ENCODE results near the gene ITFG1. TPM values are rescaled to one million over a fixed set of nuclear protein-coding genes. Genes with fewer than 3 reads are reported as not detected.

ITFG1 gene
- total RNA-seq, 1 experiment from 2014 or later: 18.0 TPM

DNA sequence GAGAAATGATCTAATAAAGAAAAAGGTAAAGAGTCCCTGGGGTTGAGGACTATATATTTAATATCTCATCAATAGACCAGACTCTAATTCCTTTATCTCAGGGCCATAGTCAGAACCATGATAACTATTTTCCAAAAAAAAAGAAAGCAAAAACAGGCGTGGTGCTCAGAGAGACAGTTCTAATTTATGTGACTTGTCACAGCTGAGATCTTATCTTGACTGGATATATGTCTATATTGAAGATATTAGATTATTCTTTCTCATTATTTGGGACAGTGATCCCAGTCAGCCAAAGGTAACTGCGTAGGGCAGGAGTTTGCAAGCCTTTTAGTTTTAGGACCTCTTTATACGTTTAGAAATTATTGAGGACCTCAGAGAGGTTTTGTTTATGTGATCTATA lies 52.4 kb downstream of the ITFG1 start:
- Histone ChIP-seq H3K9ac (ENCODE audit: extremely low read depth, insufficient read length, low read length) (no peak overlapping the region), H4K91ac (ENCODE audit: insufficient read length, low read depth, low read length) (no peak overlapping the region), H2BK12ac (ENCODE audit: insufficient read length, low read depth, low read length) (no peak overlapping the region), H2BK15ac (ENCODE audit: low read depth, low read length) (no peak overlapping the region), H3K9me3 (ENCODE audit: control insufficient read depth, low read depth, low read length) (no peaks in the 10 kb centered on the region), H3K56ac (ENCODE audit: insufficient read length, low read depth, low read length) (no peak overlapping the region), H3T11ph (ENCODE audit: low read length) (no peak overlapping the region), H3K27ac (ENCODE audit: insufficient read length, low read depth, low read length) (no peak overlapping the region), H3K23me2 (ENCODE audit: insufficient read length, low read depth, low read length, poor library complexity, severe bottlenecking) (no peaks in the 10 kb centered on the region), H4K8ac (replicated peaks; ENCODE audit: insufficient read length, low read depth, low read length) (no peak overlapping the region), H3K23ac (ENCODE audit: insufficient read length, low read depth, low read length) (no peak overlapping the region), H2BK20ac (ENCODE audit: low read depth, low read length, poor library complexity, severe bottlenecking) (no peak overlapping the region), H3K14ac (ENCODE audit: insufficient read depth, low read length) (no peak overlapping the region), H2AFZ (ENCODE audit: low read length) (no peak overlapping the region), H3K79me1 (ENCODE audit: insufficient read depth, low read depth, low read length, poor library complexity, severe bottlenecking) (no peaks in the 10 kb centered on the region), H3K27me3 (ENCODE audit: insufficient read depth, low read length) (no peaks in the 10 kb centered on the region), H2BK120ac (ENCODE audit: low read depth, low read length, poor library complexity, severe bottlenecking) (no peak overlapping the region), H4K20me1 (ENCODE audit: control insufficient read depth, insufficient read depth, insufficient read length) (no peaks in the 10 kb centered on the region), H3K18ac (ENCODE audit: insufficient read length, low read depth, low read length) (no peak overlapping the region), H3K79me2 (ENCODE audit: insufficient read depth, low read length) (no peaks in the 10 kb centered on the region), H3K4ac (ENCODE audit: low read depth, low read length) (no peak overlapping the region), H4K5ac (ENCODE audit: insufficient read length, low read depth, low read length) (no peak overlapping the region), H3K4me2 (ENCODE audit: insufficient read depth, insufficient read length, low read length) (no peak overlapping the region), H3K4me1 (ENCODE audit: insufficient read depth, low read length) (no peaks in the 10 kb centered on the region), H2AK5ac (ENCODE audit: insufficient read length, low read length) (no peak overlapping the region), H2BK5ac (ENCODE audit: insufficient read length, low read length) (no peak overlapping the region)
- Mint-ChIP-seq H3K27ac (no peak overlapping the region), H3K36me3 (ENCODE audit: insufficient read depth in 1 of 3, low read depth in 3 of 3) (peaks cover 0 to 7% (median 1%) of the 10 kb centered on the region in 3 experiments; a peak in 2 of 7 replicates), H3K4me1 (no peaks in the 10 kb centered on the region), H3K27me3 (ENCODE audit: low read depth) (no peaks in the 10 kb centered on the region), H3K4me3 (no peak overlapping the region), H3K9me3 (no peaks in the 10 kb centered on the region)
- no CpG with 5 or more reads among the region's 3 CpGs for WGBS (ENCODE audit: extremely low coverage, insufficient read length, low lambda C conversion rate)
- TF ChIP-seq, protein P1, sequence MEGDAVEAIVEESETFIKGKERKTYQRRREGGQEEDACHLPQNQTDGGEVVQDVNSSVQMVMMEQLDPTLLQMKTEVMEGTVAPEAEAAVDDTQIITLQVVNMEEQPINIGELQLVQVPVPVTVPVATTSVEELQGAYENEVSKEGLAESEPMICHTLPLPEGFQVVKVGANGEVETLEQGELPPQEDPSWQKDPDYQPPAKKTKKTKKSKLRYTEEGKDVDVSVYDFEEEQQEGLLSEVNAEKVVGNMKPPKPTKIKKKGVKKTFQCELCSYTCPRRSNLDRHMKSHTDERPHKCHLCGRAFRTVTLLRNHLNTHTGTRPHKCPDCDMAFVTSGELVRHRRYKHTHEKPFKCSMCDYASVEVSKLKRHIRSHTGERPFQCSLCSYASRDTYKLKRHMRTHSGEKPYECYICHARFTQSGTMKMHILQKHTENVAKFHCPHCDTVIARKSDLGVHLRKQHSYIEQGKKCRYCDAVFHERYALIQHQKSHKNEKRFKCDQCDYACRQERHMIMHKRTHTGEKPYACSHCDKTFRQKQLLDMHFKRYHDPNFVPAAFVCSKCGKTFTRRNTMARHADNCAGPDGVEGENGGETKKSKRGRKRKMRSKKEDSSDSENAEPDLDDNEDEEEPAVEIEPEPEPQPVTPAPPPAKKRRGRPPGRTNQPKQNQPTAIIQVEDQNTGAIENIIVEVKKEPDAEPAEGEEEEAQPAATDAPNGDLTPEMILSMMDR (conservative IDR thresholded peaks at IDR 0.05): no peak
- no peak for DNase-seq
